GM19397 (cell line): ENCODE data around the gene CEP112.
A peak's percentile ranks its signal among the peaks of the same experiment; 100 is the strongest.

Source experiments
- ATAC-seq: cut with Tn5 transposase; IDR thresholded peaks from one replicate; pipeline ENCODE4 v1.9.1; 2021; ENCODE audit warnings: mild to moderate bottlenecking, moderate library complexity; ENCODE audit not compliant: unreplicated experiment

The CEP112 gene

DNA sequence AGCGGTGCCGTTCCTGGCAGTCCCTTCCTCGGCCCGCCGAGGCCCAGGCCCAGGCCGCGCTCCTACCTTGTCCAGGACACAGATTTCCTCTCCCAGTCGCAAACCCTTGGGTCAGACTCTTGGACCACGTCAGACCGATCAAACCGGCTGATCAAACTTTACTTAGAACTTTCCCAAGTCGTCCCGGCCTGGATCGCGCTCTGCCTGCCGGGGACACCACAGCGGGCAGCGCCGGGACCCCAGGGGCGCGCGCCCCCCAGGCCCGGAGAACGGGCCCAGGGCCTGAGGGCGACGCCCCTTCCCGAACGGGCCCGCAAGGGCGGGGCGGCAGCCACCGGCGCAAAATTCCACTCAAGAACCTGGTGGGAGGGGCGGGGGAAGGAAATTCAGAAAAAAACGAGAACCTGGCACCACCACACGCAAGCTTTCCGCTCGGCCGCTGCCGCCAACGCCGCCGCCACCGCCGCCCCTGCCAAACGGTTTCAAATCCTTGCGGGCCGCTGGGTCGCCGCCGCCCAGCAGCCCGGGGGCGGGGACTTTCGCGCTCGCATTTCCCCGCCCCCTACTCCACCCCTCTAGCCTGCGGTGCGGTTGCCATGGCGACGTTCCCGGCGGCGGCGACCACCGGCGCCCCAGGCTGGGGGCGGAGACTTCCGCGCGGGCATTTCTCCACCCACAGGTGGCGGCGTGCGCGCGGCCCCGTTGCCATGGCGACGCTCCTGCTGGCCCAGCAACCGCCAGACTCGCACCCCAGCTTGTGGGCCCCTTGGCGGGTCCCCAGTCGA lies at the start of gene CEP112:
Gene CEP112, minus strand, starts transcription at position 541 of the 785 bp plus-strand sequence.
- peak; percentile 77 for ATAC-seq

DNA sequence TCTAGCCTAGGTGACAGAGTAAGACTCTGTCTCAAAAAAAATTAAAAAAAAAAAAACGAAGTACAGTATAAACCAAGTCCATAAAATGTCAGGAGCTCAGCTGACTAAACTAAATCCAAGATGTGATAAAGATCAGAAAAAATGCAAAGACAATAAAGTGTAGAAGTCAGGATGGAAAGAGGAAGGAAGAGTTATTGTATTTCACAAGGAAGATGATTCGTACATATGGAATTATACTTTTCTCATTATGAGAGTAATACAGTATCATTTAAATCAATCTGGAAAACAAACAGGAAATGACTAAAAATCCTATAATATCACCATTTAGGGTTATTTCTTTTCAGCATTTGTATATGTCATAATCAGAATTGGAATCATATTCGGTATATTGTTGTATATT lies 48.7 kb upstream of the CEP112 start:
- no peak for ATAC-seq

DNA sequence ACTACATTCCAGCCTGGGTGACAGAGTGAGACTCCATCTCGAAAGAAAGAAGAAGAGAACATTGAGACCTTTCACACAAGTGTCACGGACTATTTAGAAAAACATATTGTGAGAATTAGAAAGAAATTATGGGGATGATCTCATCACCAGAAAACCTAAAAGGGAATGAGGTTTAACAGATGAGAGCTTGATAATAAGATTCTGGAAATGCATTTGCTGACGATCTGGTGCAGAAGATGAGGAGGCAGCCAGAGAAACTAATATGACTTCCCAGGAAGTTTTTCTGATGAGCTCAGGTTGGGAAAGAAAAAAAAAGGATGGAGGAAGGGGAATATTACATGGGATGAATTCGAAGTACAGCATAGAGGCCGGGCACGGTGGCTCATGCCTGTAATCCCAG lies 48.1 kb upstream of the CEP112 start:
- ATAC-seq: no peak

DNA sequence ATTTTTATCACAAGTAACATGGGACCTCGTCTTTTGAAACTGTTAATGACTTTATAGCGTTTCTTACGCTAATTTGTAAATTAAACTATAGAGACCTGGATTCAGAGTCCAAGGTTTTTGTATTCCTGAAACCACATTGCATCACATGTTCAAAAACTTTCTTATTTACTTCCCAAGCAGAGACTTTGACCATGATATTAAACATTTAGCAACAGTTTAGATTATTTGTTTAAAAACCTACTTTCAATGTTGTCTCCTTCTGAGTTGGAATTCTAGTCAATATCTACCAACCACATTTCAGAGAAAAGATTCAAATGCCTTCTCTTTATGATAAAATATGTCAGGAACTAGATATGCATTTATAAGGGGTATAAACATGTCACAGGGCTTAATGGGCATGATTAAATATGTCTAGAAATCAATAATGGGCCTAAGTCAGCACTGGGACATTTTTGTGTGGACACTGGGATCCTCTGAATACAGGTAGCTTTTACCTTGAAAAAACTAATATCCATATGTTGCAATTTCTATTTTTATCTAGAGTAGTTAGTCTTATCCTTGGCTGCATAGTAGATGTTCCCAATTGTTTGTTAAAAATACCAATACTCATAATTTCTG lies 43.6 kb upstream of the CEP112 start:
- ATAC-seq: no peak

DNA sequence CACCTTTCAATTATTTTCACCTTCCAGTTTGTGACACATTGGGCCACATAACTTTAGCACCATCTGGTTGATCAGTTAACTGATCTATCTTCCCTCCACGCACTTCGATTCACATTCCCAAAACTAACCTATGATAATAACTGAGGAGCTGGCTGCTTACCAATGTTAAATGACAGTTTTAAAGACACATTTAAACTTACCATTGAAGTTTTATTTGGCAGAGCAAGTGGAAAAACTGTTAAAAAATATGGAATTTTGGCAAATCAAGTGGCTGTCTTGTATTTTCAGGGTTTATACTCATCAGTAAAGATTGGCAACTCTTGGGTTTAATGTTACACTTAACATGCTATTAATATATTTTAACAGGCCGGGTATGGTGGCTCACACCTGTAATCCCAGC lies 42.7 kb upstream of the CEP112 start:
- ATAC-seq: no peak

DNA sequence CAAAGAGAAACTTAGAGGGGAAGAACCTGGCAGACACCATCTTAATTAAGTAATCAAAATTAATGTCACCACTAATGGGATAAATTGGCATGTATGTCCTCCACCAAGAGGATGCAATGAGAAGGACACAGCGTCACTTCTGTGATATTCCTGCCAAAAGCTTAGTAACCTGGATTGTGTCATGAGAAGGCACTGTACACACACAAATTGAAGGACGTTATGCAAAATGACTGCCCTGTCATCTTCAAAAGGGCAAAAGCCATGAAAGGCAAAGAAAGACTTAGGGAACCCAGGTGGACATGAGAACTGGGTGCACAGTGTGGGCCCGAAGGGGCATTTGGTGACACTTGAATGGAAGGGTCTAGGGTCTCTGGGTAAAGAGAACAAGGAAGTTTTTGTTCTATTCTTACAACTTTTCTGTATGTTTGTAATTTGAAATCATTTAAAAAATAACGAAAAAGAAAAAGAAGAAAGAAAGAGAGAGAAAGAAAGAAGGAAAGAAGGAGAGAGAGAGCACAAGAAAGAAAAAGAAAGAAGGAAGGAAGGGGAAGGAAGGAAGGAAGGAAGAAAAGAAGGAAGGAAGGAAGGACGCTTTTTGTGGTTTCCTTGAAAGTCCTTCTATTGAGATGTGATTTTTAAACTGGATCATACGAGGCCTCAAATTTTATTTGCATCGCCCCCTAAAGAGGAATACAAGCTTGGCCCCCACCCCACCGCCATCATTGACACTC lies 41.3 kb upstream of the CEP112 start:
- ATAC-seq: no peak

DNA sequence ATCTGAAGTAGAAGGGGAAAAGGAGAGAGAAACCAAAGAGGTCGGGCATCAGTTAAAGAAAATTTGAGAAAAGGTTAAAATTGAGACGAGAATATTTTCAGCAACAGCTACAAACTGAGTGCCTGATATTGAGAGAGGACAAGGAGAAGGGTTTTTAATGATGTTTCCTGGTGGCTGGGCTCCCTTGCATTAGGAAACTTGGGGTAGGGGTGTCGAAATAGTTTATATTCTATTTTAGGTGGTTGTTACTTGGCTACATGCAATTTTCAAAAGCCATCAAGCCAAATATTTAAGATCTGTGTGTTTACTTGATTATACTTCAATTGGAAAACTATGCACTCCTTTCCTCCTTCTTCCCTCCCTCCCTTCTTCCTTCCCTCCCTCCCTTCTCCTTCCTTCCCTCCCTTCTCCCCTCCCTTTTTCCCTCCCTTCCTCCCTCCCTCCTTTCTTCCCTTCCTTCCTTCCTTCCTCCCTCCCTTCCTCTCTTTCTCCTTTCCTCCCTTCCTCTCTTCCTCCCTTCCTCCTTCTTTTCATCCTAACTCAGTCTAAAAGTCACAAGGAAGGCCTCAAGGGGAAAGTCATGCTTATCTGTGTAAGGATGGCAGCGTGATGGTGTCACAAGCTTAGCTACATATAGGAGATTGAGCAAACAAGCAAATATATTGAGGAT lies 39.1 kb upstream of the CEP112 start:
- no peak for ATAC-seq

DNA sequence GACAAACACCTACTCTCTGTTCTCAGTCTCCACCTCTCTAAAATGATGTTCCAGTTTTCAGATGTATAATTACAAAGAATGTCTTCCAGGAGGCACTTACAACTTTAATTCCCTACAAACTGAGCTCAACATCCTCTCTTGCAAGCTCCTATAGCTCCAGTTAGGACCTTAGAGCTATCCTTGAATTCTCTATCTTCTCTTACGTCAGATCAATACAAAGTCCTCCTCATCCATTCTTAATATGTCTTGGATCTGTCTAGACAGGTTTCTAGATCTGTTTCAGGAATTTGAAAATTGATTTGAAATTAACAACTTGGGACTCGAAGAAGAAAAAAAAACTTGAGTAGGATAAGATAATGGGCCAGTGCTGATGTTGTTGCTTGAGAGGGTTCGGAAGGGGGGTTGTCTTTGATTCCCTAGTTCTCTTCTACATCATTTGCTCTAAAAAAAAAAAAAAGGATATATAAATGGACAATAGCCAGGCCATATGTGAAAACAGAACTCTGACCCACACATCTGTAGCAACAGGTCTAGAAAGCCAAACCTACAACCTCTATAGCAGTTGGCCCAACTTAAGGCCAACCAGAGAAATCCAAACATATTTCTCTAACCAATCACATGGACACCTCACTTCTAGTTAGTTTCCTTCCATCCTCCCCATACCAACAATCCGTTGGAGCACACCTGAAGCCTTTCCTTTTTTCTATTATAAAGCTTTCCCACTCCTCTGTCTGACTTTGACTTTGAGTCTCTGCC lies 38.0 kb upstream of the CEP112 start:
- no peak for ATAC-seq

DNA sequence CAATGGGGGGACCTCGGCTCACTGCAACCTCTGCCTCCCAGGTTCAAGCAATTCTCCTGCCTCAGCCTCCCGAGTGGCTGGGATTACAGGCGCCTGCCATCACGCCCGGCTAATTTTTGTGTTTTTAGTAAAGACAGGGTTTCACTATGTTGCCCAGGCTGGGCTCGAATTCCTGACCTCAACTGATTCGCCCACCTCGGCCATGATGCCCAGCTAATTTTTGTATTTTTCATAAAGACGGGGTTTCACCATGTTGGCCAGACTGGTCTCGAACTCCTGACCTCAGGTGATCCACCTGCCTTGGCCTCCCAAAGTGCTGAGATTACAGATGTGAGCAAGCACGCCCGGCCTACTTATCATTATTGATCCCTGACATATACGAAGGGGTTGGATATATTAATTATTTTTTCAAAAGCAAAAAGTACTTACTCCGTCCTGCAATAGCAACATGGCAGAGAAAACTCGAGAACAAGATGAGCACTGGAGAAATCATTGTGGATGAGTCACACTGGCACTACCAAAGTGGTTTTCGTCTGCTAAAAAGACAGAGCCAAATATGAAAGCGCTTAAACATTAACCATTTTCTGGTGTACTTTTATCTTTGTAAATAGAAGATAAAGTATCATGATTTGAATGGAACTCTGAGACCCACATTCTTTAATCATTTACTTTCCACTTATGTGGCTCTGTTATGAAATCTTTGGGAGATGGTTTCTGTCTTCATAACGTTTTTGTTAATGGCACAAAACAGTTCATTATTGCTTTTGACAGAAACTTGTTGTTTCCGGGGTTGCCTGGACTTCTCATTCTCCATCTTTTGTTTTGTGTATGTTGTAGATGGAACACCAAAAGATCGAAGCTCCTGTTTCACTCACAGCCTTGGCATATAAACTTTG lies 37.2 kb upstream of the CEP112 start, which contains the start of gene APOH:
Gene APOH, minus strand, starts transcription at position 529 of the 896 bp plus-strand sequence. Its CDS starts 36 bp downstream, at position 493.
- ATAC-seq: no peak

DNA sequence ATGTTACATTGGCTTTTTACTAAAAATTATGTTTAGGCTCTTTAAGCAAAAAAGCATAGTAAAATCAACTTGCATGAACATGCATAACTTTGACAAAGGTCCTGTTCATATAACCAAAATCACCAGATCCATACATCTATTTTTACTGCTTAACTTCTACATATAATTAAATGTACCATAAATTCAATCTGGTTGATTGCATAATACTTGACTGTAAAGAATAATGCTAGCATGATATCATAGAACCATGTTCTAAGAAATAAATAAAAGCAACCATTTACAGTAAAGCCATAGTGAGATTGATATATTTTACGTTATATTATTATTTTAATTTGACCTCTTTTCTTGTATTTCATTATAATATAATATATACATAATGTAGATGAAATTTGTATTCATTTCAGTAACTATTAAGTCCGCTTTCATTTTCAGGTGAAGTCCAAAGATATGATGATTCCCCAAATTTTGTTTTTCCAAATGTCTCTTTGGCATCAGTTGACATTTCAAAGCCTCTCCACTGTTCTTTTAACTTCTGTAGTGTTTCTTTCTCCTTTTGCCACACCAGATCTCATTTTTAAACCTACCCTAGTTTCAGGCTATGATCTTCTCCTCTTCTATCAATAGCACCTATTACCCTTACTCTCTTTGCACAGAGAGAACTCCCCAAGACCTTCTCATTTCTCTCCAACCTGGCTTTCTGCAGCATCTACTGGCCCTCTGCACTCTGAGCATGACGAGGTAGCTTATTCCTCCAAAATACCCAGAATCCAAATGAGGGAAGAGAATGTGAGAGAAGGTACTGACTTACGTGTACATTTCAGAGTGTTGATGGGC lies 35.5 kb upstream of the CEP112 start:
- ATAC-seq: no peak

DNA sequence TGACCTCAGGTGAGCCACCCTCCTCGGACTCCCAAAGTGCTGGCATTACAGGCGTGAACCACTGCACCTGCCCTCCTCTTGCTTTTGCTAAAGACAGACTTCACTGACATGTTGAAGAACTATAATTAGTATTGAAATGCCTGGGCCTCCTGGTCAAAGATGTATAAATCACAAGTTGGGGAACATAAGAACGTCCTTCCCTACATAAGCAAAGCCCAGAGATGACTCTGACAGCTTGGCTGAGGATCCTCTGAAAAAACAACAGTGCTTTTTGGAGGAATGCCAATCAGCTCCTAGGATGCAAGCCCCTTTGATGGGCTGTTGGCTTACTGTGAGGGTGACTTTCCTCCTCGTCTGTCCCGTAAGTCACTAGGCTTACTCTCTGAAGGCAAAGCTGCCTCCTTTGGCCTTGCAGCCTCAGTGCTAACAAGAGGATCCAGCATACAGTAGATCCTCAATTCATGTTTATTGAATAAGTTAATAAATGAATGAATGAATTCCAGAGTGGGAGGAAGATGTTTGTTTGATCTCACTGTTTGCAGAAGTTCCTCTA lies 30.9 kb upstream of the CEP112 start:
- no peak for ATAC-seq

DNA sequence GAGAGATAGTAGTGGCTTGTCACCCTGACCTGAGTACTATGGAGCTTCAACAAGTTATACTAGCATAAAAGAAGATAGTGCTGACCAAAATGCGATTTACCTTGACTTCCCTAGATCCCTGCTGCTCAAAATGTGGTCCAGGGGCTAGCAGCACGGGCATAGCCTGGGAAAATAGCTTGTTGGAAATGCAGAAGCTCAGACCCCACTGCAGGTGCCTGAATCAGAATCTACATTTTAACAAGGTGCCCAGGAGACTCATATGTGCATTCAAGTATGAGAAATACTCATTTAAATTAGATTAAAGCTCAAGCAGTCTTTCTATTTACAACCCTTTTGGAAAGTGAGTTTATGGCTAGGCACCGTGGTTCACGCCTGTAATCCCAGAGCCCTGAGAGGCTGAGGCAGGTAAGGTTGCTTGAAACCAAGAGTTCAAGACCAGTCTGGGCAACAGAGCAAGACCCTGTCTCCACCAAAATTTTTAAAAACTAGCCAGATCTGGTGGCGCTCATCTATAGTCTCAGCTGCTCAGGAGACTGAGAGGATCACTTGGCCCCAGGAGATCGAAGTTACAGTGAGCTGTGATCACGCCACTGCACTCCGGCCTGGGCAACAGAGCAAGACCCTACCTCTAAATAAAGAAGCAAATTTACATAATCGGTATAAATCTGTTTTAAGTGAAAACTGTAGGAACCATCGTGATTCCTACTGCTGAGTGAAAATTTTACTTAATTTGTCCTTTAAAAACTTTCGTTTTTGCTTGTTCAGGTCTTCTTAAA lies 30.0 kb upstream of the CEP112 start:
- no peak for ATAC-seq

DNA sequence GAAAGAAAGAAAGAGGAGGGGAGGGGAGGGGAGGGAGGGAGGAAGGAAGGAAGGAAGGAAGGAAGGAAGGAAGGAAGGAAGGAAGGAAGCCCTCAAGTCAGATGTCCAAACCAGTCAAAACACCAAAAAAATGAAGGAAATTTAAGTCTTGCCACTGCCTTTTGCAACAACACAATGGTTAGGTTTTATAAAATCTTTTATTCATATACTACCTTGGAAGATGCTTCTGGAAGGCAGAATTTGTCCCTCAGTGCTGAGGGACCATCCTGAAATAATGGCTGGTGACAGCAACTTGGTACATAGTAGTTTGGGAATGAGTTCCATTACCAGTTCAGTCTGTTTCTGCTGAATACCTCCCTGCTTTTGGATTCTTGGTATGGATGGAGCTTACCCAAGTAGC lies 29.4 kb upstream of the CEP112 start:
- ATAC-seq: no peak

DNA sequence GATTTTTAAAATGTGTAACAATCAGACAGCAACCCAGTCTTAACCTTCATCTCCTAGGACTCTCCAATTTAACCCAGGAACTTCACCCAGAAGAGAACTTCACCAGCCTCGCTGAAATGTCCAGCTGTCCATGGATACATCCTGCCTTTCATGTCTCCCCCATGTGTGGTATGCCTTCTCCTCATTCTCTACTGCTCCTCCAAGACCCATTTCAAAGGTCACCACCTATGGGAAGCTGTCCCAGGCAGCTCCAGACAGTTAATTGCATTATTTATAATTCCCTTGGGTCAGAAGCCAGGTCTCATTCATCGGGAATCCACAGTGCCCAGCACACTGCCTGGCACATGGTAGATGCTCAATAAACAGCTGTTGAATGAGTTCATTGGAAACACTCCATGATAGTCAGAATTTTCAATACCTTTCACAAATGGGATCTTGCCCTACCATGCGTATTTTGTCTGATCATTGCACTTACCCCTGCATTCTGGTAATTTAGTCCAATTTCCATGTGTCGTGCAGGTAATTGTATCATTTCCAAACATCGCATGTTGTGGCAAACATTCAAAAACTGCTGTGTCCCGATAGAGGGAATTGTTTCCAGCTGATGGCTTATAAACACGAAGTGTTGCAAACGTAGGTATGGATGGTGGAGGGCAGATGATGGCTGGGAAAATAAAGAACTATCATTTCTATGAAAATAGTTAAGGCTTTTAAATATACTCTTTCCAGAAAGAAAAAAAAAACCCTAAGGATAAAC lies 28.3 kb upstream of the CEP112 start:
- no peak for ATAC-seq

DNA sequence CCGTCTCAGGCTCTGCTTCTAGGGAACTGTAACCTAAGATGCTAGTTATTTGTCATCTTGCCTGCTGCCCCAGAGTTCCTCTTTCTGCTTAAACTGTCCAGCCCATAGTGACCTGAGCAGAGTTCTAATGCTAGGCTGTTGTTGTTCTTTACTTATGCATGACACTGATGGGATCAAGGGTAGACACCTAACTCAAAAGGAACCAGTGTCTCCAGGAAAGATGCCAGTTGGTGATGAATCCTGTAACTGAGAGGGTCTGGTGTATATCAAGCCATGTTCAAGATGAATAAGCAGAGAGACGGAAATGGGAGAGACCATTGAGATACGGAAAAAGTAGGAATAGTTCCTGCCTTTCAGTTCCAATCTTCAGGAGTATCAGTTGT lies 23.6 kb upstream of the CEP112 start:
- ATAC-seq: no peak

DNA sequence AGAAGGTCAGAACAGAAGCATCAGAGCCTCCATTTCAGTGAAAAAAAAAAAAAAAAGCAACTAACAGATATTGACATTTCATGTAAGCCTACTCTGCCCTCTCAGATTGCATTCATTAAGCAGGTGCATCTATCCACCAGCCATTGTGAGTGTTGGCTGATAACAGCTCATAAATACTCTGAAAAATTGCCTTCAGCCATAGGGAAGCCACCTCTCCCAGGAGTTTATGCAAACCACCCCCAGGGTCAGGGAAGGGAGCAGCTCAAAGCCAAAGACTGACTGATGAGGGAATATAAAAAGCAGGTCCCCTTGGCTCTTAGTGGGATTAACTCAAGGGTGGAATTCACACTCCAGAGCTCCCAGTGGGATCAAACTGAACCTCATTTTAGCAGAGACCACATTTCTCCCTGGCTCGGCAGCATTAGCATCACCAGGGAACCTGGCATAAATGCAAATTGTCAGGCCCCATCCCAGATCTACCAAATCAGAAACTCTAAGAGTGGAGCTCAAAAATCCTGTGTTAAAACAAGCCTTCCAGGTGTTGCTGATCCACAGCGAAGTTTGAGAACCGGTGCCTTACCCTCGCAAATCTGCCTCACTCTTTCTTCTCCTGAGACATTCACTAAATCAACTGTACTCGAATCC lies 23.1 kb upstream of the CEP112 start:
- ATAC-seq: no peak
